ENCODE measurements around the gene SUMO2. TPM values are rescaled to one million over a fixed set of nuclear protein-coding genes. Genes with fewer than 3 reads are reported as not detected.

Gene SUMO2
- total RNA-seq, 1 donor from 2014 or later: 776 TPM

DNA sequence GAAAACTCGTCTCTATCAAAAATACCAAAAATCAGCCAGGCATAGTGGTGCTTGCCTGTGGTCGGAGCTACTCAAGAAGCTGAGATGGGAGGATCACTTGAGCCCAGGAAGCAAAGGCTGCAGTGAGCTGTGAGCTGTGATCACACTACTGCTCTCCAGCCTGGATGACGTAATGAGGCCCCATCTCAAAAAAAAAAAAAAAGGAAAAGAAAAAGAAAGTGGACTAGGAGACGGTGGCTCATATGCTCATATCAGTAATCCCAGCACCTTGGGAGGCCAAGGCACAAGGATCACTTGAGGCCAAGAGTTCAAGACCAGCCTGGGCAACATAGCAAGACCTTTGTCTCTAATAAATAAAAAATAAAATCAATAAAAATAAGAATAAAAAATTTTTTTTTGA lies 8.8 kb upstream of the SUMO2 start:
- Mint-ChIP-seq H3K4me3 (no peak overlapping the region), H3K27ac (ENCODE audit: unreplicated experiment) (no peak overlapping the region), H3K4me1 (no peaks in the 10 kb centered on the region), H3K27me3 (ENCODE audit: low read depth) (peaks cover 5% of the 10 kb centered on the region), H3K9me3 (no peaks in the 10 kb centered on the region), H3K36me3 (ENCODE audit: low read depth) (no peaks in the 10 kb centered on the region)
- TF ChIP-seq CTCF (conservative IDR thresholded peaks at IDR 0.05): no peak
- DNase-seq (ENCODE audit: low read depth, low spot score): no peak

- Mint-ChIP-seq H3K27me3 (ENCODE audit: low read depth) (peaks cover 5% of the 10 kb centered on the region), H3K27ac (ENCODE audit: unreplicated experiment) (no peak overlapping the region), H3K4me1 (peaks cover 10% of the 10 kb centered on the region), H3K36me3 (ENCODE audit: low read depth) (peaks cover 6% of the 10 kb centered on the region), H3K4me3 (no peak overlapping the region), H3K9me3 (peaks cover 4% of the 10 kb centered on the region)
- no peak for TF ChIP-seq CTCF (conservative IDR thresholded peaks at IDR 0.05)
- DNase-seq (ENCODE audit: low read depth, low spot score): no peak
Observed at GRCh38 chr17:75188614-75189013, 5.9 kb upstream of the SUMO2 start.

DNA sequence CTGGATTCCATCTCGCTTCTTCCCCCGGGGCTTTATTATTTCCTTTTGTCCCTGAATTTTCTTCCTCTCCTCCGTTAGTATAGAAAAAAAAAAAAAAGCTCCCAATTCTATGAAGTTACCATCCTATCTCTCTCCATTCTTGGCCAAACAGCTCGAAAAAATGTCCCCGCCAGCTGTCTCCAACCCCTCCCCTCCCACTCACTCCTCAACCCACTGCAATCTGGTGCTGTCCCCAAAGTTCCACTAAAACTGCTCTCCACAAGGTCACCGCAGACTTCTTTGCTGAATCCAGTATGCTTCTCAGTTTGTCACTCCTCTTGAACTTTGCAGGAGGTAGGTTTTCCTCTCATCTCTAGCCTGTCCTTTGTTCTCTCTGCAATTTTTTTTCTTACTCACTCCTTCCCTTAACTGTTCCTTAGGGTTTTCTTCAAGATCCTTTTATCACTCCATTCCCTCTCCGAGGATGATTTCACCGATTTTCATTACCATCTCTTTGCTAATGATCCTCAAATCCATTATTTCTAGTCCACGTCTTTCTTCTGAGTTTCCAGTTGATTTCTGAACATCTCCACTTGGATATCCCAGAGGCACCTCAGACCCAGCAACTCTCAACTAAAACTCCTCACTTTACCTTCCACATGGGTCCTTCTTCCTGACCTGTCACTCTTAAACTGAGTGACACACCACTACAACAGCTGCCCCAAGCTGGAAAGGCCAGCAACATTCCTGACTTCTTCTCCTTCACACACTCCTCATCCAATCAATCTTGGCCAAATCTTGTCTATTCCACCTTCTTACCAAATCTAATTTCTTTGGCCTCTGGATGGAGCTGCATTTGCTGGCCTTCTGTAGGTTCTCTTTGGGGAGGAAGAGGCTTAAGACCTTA lies 1.5 kb upstream of the SUMO2 start:
- Mint-ChIP-seq H3K9me3 (peaks cover 4% of the 10 kb centered on the region), H3K27ac (ENCODE audit: unreplicated experiment) (peak overlapping the region; percentile 59)
- DNase-seq (ENCODE audit: low read depth, low spot score): no peak

GRCh38 chr17:75182319-75182568 lies 515 bp downstream of the SUMO2 start:
- H3K9me3 Mint-ChIP-seq: peaks cover 4% of the 10 kb centered on the region
- H3K4me3 Mint-ChIP-seq: peak overlapping the region; percentile 88
- H3K36me3 Mint-ChIP-seq (ENCODE audit: low read depth): peaks cover 18% of the 10 kb centered on the region
- no peaks in the 10 kb centered on the region for H3K27me3 Mint-ChIP-seq (ENCODE audit: low read depth)
- TF ChIP-seq CTCF (conservative IDR thresholded peaks at IDR 0.05): no peak
- peak overlapping the region; percentile 19 for H3K27ac Mint-ChIP-seq (ENCODE audit: unreplicated experiment)
- H3K4me1 Mint-ChIP-seq: peaks cover 28% of the 10 kb centered on the region
- DNase-seq (ENCODE audit: low read depth, low spot score): peak; percentile 18

More for the DNA sequence above, 1.5 kb upstream of the SUMO2 start:
- peak overlapping the region; percentile 63 for H3K4me3 Mint-ChIP-seq
- TF ChIP-seq CTCF (conservative IDR thresholded peaks at IDR 0.05): no peak
- peaks cover 3% of the 10 kb centered on the region for H3K27me3 Mint-ChIP-seq (ENCODE audit: low read depth)
- H3K36me3 Mint-ChIP-seq (ENCODE audit: low read depth): peaks cover 14% of the 10 kb centered on the region
- peaks cover 28% of the 10 kb centered on the region for H3K4me1 Mint-ChIP-seq

- H3K36me3 Mint-ChIP-seq (ENCODE audit: low read depth): peaks cover 20% of the 10 kb centered on the region
- peak overlapping the region; percentile 88 for H3K4me3 Mint-ChIP-seq
- H3K27me3 Mint-ChIP-seq (ENCODE audit: low read depth): no peaks in the 10 kb centered on the region
- peaks cover 28% of the 10 kb centered on the region for H3K4me1 Mint-ChIP-seq
- DNase-seq (ENCODE audit: low read depth, low spot score): no peak
- peak overlapping the region; percentile 19 for H3K27ac Mint-ChIP-seq (ENCODE audit: unreplicated experiment)
- no peak for TF ChIP-seq CTCF (conservative IDR thresholded peaks at IDR 0.05)
- H3K9me3 Mint-ChIP-seq: peaks cover 4% of the 10 kb centered on the region
Observed at GRCh38 chr17:75181608-75182318, 996 bp downstream of the SUMO2 start.
